ENCODE results near the gene RTL10. TPM values are rescaled to one million over a fixed set of nuclear protein-coding genes. Genes with fewer than 3 reads are reported as not detected.

RTL10 gene
- total and polyA plus RNA-seq, 2 of the 13 experiments (the other 11 are each of a cell fraction or from before 2014, with no cell fraction given), result 14.1 to 15.8 TPM

GRCh38 chr22:19869497-19870152 lies 15.0 kb upstream of the RTL10 start (continued):
- TF ChIP-seq SRY (CRISPR knock-in tag; IDR thresholded peaks at IDR 0.05), result no peak
- TF ChIP-seq FOXO4 (CRISPR knock-in tag; conservative IDR thresholded peaks at IDR 0.05), result 0 out of 2 replicates have a peak, but pooled peaks have one; percentile 37
- TF ChIP-seq KDM3A (CRISPR knock-in tag; IDR thresholded peaks at IDR 0.05; ENCODE audit: low read depth), result no peak
- peak; percentile 2 for TF ChIP-seq AGO2 (optimal IDR thresholded peaks at IDR 0.05; ENCODE audit: low read depth, low read length)
- no peak for TF ChIP-seq ZFP37 (CRISPR knock-in tag; IDR thresholded peaks at IDR 0.05; ENCODE audit: borderline replicate concordance)
- TF ChIP-seq THYN1 (CRISPR knock-in tag; IDR thresholded peaks at IDR 0.05; ENCODE audit: borderline replicate concordance, low read depth), result no peak

GRCh38 chr22:19868773-19869471 lies 14.2 kb upstream of the RTL10 start:
- no peak overlapping the region for H3K9ac ChIP-seq (ENCODE audit: insufficient read depth, low read depth, low read length)
- POLR2A ChIA-PET, result interaction anchor here (1.1 kb wide), 1 partner anchor 13 kb away, joined by 3 read pairs; no protein-coding TSS in a partner anchor
- no peak overlapping the region for H3K27ac ChIP-seq (ENCODE audit: extremely low read length, insufficient read depth, low read length)
- BruUV-seq (replicated peaks), result no TSS peak
- intact Hi-C loops (cut with micrococcal nuclease; ENCODE audit: unreplicated experiment), result no loop called here
- ATAC-seq, result no peak
- 20% methylated on average over 1 of the region's 23 CpGs for WGBS (ENCODE audit: low lambda C conversion rate)
- peaks cover 31% of the 10 kb centered on the region for H3K4me1 ChIP-seq (ENCODE audit: insufficient read depth, low read length)
- no peak for FAIRE-seq
- CTCF ChIA-PET (ENCODE audit: low intra/inter-chr PET ratio, low total read pairs), result no interaction called here
- no peaks in the 10 kb centered on the region for H3K27me3 ChIP-seq (ENCODE audit: control insufficient read depth in 1 of 2, insufficient read depth in 2 of 2, low read length in 2 of 2)
- no peaks in the 10 kb centered on the region for H3K36me3 ChIP-seq (replicated peaks in 1 of 2; ENCODE audit: control insufficient read depth in 1 of 2, insufficient read depth in 2 of 2, low read length in 2 of 2)
- H2AFZ ChIP-seq (ENCODE audit: low read length), result no peak overlapping the region
- H4K20me1 ChIP-seq (ENCODE audit: insufficient read depth, low read length), result no peaks in the 10 kb centered on the region
- no peak overlapping the region for H3K4me2 ChIP-seq (ENCODE audit: low read depth, low read length)
- H3K9me3 ChIP-seq (ENCODE audit: low read length), result no peaks in the 10 kb centered on the region
- H3K4me3 ChIP-seq (replicated peaks in 1 of 3; ENCODE audit: insufficient read depth in 1 of 3, low read depth in 2 of 3, low read length in 3 of 3), result no peak overlapping the region
- DNase-seq (ENCODE audit: low spot score), result no peak
- in situ Hi-C loops (cut with HindIII; ENCODE audit: extremely low pct_ligation_motif_present, low pct_unique_long_range_greater_than_20kb), result no loop called here
- H3K79me2 ChIP-seq (ENCODE audit: insufficient read depth, low read length), result no peaks in the 10 kb centered on the region
- TF ChIP-seq RFXANK (CRISPR knock-in tag; IDR thresholded peaks at IDR 0.05) (no peak), ZNF205 (CRISPR knock-in tag; IDR thresholded peaks at IDR 0.05) (no peak), ATF5 (CRISPR knock-in tag; IDR thresholded peaks at IDR 0.05; ENCODE audit: low read depth) (no peak)

All from HepG2 (cell line).